Body of pancreas (tissue), 4 donors: ENCODE data around the gene GRIK4.

Experiments
- POLR2A ChIP-seq, 3 donors: fragments of 450-650 bp; IDR thresholded peaks; one replicate each; pipeline ENCODE4 v1.6.1; 2016; ENCODE audit warnings: antibody characterized with exemption in 3 of 3, mild to moderate bottlenecking in 2 of 3
- TF ChIP-seq, protein P1 (sequence below), 7 experiments: fragments of 450-650 bp in 4 of 7; fragments of 200-600 bp in 3 of 7; sonication (generic) in 3 of 7; IDR thresholded peaks; one replicate each; pipeline ENCODE4 v1.5.1; 2016 to 2019; ENCODE audit warnings: antibody characterized with exemption in 7 of 7

- no peak for TF ChIP-seq POLR2A (IDR thresholded peaks at IDR 0.05)
- TF ChIP-seq, protein P1, sequence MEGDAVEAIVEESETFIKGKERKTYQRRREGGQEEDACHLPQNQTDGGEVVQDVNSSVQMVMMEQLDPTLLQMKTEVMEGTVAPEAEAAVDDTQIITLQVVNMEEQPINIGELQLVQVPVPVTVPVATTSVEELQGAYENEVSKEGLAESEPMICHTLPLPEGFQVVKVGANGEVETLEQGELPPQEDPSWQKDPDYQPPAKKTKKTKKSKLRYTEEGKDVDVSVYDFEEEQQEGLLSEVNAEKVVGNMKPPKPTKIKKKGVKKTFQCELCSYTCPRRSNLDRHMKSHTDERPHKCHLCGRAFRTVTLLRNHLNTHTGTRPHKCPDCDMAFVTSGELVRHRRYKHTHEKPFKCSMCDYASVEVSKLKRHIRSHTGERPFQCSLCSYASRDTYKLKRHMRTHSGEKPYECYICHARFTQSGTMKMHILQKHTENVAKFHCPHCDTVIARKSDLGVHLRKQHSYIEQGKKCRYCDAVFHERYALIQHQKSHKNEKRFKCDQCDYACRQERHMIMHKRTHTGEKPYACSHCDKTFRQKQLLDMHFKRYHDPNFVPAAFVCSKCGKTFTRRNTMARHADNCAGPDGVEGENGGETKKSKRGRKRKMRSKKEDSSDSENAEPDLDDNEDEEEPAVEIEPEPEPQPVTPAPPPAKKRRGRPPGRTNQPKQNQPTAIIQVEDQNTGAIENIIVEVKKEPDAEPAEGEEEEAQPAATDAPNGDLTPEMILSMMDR (IDR thresholded peaks at IDR 0.05) = no peak
Observed at GRCh38 chr11:120954381-120954780, 442.8 kb downstream of the GRIK4 start.
